ENCODE results near the gene PLA2G4F.

DNA sequence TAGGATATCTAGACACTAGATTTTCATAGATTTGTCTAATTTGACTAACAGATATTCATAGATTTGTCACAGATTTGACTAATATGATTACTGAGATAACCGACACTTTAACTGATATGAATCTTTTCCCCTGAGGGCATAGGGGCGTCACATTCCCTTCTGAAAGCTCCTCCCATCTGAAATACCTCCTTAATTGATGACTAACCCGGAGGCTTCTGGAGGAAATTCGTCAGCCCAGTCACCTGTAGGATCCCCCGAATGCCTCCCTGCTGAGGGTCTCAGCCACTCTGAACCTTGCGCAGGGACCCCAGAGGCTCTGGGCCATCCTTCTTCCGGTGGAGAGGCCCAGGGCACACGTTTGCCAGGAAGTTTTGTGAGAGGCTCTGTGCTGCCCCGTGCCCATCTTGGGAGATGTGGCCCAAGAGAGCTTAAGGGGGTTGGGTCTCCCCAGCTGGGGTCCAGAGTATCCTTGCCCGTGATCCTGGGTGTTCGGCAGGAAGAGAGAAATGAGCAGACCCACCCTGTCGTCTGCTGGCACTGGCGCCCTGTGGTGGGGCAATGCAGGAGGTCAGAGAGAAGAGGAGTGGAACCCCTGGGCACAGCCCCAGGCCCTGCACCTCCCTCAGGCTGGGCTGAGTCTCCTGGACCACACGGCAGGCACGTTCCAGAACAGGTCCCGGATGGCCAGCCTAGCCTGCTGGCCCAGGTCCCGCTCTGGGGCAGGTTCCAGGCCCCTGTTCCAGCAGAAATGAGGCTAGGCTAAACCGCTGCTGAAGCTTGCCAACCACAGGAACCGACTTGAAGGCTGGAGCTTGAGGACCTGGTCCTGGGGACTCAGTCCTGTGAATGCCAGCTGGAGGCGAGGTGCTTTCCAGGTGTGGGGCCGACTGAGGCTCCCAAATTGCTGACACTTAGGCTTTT lies 63.8 kb downstream of the PLA2G4F start:
- TF ChIP-seq, protein P1, sequence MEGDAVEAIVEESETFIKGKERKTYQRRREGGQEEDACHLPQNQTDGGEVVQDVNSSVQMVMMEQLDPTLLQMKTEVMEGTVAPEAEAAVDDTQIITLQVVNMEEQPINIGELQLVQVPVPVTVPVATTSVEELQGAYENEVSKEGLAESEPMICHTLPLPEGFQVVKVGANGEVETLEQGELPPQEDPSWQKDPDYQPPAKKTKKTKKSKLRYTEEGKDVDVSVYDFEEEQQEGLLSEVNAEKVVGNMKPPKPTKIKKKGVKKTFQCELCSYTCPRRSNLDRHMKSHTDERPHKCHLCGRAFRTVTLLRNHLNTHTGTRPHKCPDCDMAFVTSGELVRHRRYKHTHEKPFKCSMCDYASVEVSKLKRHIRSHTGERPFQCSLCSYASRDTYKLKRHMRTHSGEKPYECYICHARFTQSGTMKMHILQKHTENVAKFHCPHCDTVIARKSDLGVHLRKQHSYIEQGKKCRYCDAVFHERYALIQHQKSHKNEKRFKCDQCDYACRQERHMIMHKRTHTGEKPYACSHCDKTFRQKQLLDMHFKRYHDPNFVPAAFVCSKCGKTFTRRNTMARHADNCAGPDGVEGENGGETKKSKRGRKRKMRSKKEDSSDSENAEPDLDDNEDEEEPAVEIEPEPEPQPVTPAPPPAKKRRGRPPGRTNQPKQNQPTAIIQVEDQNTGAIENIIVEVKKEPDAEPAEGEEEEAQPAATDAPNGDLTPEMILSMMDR (conservative IDR thresholded peaks at IDR 0.05): no peak
- no peak for TF ChIP-seq EZH2 (IDR thresholded peaks at IDR 0.05; ENCODE audit: low read depth)

Data from PC-9 (cell line).